ENCODE data around the gene ROBO4. TPM values are rescaled to one million over a fixed set of nuclear protein-coding genes. Genes with fewer than 3 reads are reported as not detected.
A peak's percentile ranks its signal among the peaks of the same experiment; 100 is the strongest.

The ROBO4 gene
- total RNA-seq, result not detected

DNA sequence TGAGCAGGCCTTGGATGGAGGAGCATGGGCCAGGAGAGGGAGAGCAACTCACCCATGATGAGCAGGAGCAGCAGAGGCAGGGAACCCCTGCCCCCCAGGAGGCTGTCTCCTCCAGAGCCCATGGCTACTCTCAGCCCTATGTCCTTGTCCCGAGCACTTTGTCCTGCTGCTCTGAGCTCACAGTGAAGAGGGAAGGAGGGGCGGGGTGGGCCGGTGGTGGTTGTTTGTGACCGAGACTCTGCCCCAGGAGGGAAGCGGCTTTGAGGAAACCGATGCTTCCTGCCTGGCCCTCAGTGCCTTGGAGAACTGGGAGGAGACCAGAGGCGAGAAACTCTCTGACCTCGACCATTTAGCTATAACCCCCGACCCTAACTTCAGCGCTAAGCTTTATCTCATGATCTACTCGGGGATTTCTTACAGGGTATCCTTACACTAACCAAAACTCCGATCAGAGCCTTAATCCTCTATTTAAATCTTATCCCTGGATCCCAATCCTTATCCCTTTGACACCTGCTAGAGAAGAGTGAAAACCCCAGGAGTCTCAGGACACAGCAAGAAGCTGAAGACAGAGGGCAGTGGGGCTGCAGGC lies at the start of gene ROBO4:
Gene ROBO4 (minus strand): TSS at position 192 of the 589 bp plus-strand sequence. CDS start 70 bp downstream, at position 122.
- Mint-ChIP-seq H3K36me3 (ENCODE audit: low read depth) (no peaks in the 10 kb centered on the region), H3K27me3 (peaks cover 14% of the 10 kb centered on the region), H3K27ac (peak within 1 kb of the TSS; percentile 31), H3K9me3 (no peaks in the 10 kb centered on the region), H3K4me1 (no peaks in the 10 kb centered on the region), H3K4me3 (no peak within 1 kb of the TSS)
- no peak for ATAC-seq (replicated peaks)

DNA sequence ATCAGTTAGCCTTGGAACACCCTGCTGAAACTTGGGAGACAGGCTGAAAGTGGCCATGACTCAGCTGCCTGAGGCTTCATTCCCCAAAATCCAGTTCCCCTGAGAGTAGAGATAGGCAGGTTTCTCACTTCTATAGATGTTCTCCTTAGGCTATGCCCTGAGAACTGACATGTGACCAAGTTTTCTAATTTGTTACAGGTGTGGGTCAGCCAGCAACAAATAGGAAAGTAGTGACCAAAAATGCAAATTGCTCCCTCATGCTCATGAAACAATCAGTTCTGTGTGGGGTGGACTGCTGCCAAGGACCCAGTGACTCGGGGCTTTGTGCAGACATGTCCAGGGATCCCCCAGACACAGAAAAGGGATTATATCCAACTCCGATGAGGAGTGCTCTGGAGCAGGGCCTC lies 49.1 kb upstream of the ROBO4 start:
- ATAC-seq (replicated peaks), result no peak
- H3K4me1 Mint-ChIP-seq, result no peaks in the 10 kb centered on the region
- no peaks in the 10 kb centered on the region for H3K36me3 Mint-ChIP-seq (ENCODE audit: low read depth)
- no peak overlapping the region for H3K4me3 Mint-ChIP-seq
- no peaks in the 10 kb centered on the region for H3K27me3 Mint-ChIP-seq
- H3K9me3 Mint-ChIP-seq, result peaks cover 4% of the 10 kb centered on the region
- no peak overlapping the region for H3K27ac Mint-ChIP-seq

DNA sequence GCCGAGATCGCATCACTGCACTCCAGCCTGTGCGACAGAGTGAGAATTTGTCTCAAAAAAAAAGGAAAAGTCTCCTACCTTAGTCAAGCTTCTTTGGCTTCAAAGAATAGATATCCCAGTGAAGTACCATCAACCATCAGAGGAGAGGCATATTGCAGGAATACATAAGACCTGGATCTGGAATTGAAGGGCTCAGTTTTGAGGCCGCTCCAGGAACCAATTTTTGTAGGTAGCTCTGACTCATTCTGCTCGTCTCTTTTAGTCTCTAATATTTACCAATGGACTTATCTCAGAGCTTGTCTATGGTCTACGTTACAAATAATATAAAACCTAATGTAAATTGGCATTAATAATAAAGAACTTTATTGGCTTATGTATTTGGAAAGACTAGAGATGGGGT lies 48.2 kb upstream of the ROBO4 start:
- H3K9me3 Mint-ChIP-seq, result peaks cover 4% of the 10 kb centered on the region
- H3K4me3 Mint-ChIP-seq, result no peak overlapping the region
- H3K27me3 Mint-ChIP-seq, result peaks cover 3% of the 10 kb centered on the region
- no peak overlapping the region for H3K27ac Mint-ChIP-seq
- H3K4me1 Mint-ChIP-seq, result no peaks in the 10 kb centered on the region
- H3K36me3 Mint-ChIP-seq (ENCODE audit: low read depth), result no peaks in the 10 kb centered on the region
- no peak for ATAC-seq (replicated peaks)

DNA sequence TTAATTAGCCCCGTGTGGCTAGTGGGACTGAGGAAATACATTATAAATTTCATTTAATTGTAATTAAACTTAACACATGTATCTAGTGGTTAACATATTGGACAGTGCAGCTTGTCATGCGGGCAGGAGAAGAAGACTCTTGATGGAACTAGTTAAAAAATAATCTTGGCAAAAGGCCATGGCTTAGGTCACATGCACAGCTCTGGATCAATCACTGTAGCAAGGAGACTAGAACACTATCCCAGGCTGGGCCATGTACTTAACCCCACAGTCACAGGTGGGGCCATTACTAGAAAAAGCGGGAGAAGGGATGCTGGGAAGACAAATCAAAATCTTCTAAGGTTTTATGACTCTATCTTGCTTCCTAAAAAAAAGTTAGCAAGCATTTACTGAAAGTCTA lies 46.9 kb upstream of the ROBO4 start:
- H3K4me1 Mint-ChIP-seq, result no peaks in the 10 kb centered on the region
- ATAC-seq (replicated peaks), result no peak
- peaks cover 4% of the 10 kb centered on the region for H3K9me3 Mint-ChIP-seq
- no peak overlapping the region for H3K4me3 Mint-ChIP-seq
- no peak overlapping the region for H3K27ac Mint-ChIP-seq
- peaks cover 3% of the 10 kb centered on the region for H3K27me3 Mint-ChIP-seq
- no peaks in the 10 kb centered on the region for H3K36me3 Mint-ChIP-seq (ENCODE audit: low read depth)

DNA sequence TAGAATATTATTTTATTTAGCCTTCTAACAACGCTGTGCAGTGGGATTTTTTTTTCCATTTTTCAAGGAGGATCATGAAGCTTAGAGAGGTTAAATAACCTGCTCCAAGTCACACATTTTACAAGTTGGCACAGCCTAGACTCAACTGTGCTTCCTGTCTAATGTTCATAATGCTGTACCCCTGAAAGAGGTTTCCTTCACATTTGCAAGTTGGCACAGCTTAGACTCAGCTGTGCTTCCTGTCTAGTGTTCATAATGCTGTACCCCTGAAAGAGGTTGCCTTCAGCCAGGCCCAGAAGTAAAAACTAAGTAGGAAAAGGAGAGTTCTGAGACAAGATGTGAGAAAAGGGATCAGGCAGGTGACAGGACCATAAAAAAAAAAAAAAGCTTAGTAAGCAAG lies 46.1 kb upstream of the ROBO4 start:
- no peak overlapping the region for H3K4me3 Mint-ChIP-seq
- no peaks in the 10 kb centered on the region for H3K36me3 Mint-ChIP-seq (ENCODE audit: low read depth)
- peaks cover 3% of the 10 kb centered on the region for H3K9me3 Mint-ChIP-seq
- peaks cover 3% of the 10 kb centered on the region for H3K27me3 Mint-ChIP-seq
- H3K4me1 Mint-ChIP-seq, result no peaks in the 10 kb centered on the region
- ATAC-seq (replicated peaks), result no peak
- H3K27ac Mint-ChIP-seq, result no peak overlapping the region

DNA sequence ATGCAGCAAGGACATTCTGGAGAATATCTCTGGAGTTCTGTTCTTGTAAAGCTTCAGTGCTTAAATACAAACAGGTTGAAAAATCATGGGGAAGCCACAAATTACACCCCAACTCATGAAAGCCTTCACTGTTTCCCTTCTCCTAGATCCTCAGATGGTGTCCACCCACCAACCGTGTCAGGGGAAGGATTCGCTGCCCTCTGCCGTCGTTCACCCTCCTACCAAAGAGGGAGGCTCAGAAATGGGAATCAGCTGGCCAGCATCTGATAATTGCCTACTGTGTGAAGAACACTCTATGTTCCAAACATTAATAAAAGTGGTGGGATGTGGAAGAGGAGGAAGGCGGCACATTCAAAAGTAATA lies 45.6 kb upstream of the ROBO4 start:
- no peak for ATAC-seq (replicated peaks)
- H3K27me3 Mint-ChIP-seq, result peaks cover 3% of the 10 kb centered on the region
- H3K4me3 Mint-ChIP-seq, result no peak overlapping the region
- no peaks in the 10 kb centered on the region for H3K36me3 Mint-ChIP-seq (ENCODE audit: low read depth)
- no peaks in the 10 kb centered on the region for H3K9me3 Mint-ChIP-seq
- no peak overlapping the region for H3K27ac Mint-ChIP-seq
- no peaks in the 10 kb centered on the region for H3K4me1 Mint-ChIP-seq

DNA sequence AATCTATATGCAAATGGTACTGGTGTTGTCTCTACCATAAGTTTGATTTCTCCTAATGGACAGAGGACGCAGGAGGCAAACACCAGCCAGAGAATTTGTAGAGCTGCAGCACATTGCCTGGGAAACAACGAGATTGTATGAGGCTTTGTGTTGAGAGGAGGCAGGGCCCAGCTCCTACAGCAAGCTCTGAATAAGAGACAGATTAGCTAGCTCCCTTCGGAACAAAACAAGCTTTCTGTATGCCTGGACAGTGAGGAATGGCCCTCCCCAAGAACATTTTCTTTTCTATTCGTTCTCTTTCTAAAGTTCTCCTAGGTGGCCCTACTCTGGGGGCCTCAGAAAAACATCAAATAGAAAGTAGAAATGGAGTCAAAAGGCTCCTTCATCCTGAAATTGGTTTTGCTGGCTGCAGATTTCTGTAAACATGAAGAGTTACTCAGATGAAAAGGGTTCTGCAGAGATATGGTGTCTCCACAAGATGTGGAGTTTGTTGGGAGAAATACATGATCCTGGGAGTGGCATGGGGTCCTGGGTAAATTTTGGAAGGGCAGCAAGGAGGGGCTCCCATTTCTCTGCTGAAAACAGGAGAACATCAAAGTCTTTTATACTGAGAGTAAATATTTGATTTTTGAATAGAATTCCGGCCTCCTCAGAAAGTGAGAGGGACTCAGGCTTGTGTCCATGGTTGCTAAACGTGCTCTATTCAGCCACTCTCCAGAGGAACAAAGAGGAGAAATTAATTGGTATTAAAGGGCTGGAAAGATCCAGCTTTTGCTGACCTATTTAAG lies 45.0 kb upstream of the ROBO4 start:
- H3K4me1 Mint-ChIP-seq, result no peaks in the 10 kb centered on the region
- H3K4me3 Mint-ChIP-seq, result no peak overlapping the region
- no peaks in the 10 kb centered on the region for H3K36me3 Mint-ChIP-seq (ENCODE audit: low read depth)
- peak overlapping the region; percentile 19 for H3K27ac Mint-ChIP-seq
- no peaks in the 10 kb centered on the region for H3K9me3 Mint-ChIP-seq
- ATAC-seq (replicated peaks), result no peak
- peaks cover 3% of the 10 kb centered on the region for H3K27me3 Mint-ChIP-seq

DNA sequence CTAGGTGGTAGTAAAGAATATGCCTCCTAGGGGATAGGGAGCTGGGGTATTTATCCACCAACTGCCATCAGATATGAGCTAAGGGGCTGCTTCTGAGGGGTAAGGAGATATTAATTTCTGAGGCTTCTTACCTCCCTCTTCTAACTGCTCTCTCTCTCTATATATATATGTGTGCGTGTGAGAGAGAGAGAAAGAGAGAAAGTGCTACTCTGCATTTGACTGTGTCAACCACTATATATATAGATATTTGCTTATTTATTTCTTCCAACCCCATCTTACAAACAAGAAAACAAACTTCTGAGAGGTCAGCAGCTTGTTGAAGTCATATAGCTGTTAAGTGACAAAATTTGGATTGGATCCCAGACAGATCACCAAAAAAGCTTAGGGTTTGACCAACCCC lies 44.0 kb upstream of the ROBO4 start:
- ATAC-seq (replicated peaks), result no peak
- H3K27ac Mint-ChIP-seq, result no peak overlapping the region
- no peaks in the 10 kb centered on the region for H3K4me1 Mint-ChIP-seq
- peaks cover 3% of the 10 kb centered on the region for H3K27me3 Mint-ChIP-seq
- no peaks in the 10 kb centered on the region for H3K9me3 Mint-ChIP-seq
- H3K4me3 Mint-ChIP-seq, result no peak overlapping the region
- H3K36me3 Mint-ChIP-seq (ENCODE audit: low read depth), result no peaks in the 10 kb centered on the region

DNA sequence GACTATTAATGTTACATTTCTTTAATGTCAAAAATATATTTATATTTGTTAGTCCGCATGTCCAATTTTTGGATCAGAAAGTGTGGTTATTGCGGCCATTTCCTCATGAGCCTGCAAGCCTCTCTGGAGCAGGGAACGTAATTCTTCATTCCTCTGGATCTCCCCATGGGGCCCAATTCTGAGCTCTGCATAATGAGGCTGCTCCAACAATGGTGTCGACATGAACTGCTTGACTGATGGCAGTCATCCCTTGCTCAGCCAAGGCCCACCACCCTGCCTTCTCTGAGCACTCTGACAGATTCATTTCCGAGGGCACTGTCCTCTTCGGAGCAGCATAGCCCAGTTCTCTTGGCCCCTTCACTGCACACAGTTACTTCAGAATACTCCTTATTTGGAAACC lies 41.3 kb upstream of the ROBO4 start:
- no peak for ATAC-seq (replicated peaks)
- Mint-ChIP-seq H3K4me3 (no peak overlapping the region), H3K36me3 (ENCODE audit: low read depth) (no peaks in the 10 kb centered on the region)

DNA sequence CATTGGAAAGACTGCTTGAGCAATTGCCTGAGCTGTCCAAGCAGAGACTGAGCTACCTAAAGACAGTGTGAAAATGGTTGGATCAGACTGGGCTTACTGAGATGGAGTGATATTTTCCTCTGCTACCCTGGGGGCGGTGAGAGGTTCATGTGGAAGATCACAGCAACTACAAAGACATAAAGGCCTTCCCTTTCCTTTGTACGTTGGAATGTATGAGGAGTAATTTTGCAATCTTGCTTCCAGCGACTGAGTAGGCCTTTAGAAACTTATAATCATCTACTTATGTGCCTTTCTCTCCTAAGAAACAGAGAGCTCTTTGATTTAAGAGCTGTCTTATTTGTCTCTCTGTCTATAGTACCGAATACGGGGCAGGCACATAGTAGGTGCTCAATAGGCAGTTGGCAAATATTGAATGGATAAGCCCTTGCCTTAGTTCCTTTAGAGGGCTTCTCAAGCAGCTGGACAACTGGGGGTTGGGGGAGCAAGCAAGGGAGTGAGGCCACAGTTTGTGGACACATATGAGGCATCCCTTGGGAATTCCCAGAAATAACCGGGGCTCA lies 40.6 kb upstream of the ROBO4 start:
- Mint-ChIP-seq H3K4me3 (no peak overlapping the region), H3K36me3 (ENCODE audit: low read depth) (no peaks in the 10 kb centered on the region), H3K9me3 (no peaks in the 10 kb centered on the region), H3K27me3 (peaks cover 8% of the 10 kb centered on the region), H3K4me1 (no peaks in the 10 kb centered on the region), H3K27ac (no peak overlapping the region)
- ATAC-seq (replicated peaks), result no peak

More for the DNA sequence above, 41.3 kb upstream of the ROBO4 start:
- Mint-ChIP-seq H3K4me1 (no peaks in the 10 kb centered on the region), H3K27ac (no peak overlapping the region), H3K9me3 (no peaks in the 10 kb centered on the region), H3K27me3 (peaks cover 8% of the 10 kb centered on the region)

DNA sequence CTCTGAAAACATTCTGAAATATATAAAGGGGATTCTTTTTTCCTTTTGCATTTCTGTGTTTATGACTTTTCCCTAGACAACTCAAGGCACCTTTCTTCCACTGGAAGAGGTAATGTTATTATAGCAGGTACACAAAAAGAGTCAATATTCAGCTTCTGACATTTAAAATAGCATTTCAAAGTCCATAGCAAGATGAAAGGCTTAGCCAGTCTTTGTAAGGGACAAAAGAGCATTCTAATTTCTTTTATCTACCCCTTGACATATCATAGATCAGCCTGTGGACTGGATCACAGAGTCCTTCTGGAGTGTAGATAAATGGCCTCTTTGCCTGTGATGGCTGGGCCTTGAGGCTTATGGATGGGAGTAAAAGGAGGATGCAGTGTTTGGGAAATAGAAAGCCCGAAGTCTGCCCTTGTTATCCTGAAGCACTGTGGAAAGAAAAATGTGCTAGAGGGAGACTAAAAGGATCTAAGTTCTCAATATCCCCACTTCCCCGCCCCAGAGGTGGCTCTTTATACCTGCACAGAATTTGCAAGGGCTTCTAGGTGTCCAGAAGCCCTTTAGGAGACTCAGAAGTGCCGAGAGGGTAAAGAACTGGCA lies 39.8 kb upstream of the ROBO4 start:
- Mint-ChIP-seq H3K4me3 (no peak overlapping the region), H3K27me3 (peaks cover 8% of the 10 kb centered on the region), H3K4me1 (no peaks in the 10 kb centered on the region), H3K36me3 (ENCODE audit: low read depth) (no peaks in the 10 kb centered on the region), H3K9me3 (no peaks in the 10 kb centered on the region), H3K27ac (no peak overlapping the region)
- ATAC-seq (replicated peaks), result no peak

DNA sequence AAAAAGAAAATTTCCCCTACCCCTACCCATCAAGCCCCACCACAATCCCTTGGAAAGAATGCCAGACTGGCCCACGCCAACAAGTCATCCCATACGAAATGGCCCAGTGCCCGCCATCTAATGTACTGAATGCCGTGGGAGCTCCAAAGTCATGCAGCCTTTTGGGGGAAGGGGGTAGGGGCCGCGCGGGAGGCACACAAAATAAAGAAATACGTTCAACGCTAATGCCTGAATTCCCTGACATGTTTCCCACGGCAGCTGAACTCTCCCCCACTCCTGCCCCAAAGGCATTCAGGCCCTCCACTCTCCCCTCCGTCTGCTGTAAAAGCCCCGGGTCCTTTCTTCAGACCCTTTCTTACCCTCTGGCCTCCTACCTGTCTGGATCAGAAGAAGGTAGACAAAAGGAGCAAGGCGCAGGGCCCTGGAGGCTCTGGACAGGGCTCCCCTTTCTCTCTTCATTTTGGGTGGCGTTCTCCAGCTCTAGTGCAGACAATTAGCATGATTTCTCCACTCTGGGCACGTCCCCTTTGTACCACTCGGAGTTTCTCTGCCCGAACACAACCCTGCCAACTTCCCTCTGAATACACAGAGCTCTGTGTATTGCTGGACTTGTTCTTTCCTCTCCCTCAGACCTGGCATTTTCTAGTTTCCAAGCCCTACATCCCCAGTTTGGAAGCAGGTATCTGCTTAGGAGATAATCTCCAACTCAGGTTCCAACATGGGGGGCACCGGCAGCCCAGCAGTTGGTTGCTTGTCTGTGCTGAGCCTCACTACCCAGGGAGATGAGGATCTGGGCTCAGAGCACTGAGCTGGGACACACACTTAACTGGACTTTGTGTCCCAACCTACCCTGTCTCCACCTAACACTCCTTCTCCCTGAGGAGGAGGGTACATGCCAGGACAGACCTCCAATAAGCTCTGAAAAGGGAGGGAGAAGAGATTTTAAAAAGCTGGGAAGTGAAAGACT lies 38.2 kb upstream of the ROBO4 start, which contains the start of gene HEPACAM:
Gene HEPACAM (minus strand): TSS at position 500 of the 967 bp plus-strand sequence. CDS start 41 bp downstream, at position 459.
- Mint-ChIP-seq H3K27me3 (peaks cover 5% of the 10 kb centered on the region), H3K4me1 (peaks cover 1% of the 10 kb centered on the region), H3K36me3 (ENCODE audit: low read depth) (no peaks in the 10 kb centered on the region), H3K9me3 (no peaks in the 10 kb centered on the region), H3K4me3 (no peak within 1 kb of the TSS), H3K27ac (no peak within 1 kb of the TSS)
- no peak for ATAC-seq (replicated peaks)

DNA sequence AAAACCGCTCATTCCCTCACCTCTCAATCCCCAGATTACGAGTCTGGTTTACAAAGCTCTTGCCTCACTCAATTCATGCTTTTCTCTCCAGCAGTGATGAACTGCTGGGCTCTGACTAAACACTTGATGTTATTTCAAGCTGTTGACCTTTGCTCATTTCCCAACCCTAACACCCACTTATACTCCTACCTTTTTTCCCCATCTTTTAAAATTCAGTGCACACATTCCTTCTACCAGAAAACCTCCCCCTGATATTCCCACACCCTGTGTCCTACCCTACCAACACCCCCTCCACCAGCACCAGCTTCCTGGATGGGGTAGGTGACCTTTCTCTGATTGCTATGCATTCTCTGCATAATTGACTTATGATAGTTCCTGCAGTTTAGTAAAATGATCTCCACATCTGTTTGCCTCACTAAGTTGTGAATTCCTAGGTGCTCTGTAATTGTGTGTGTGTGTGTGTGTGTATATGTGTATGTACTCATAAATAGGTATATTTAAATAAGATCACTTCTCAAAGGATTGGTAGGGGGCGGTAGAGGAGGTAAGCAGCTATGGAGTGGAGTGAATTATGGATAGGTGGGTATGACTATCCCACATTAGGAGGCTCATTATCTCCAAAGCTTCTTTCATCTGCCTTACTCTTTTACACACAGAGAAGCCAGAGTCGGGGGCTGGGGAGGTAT lies 37.3 kb upstream of the ROBO4 start:
- Mint-ChIP-seq H3K36me3 (ENCODE audit: low read depth) (no peaks in the 10 kb centered on the region), H3K9me3 (no peaks in the 10 kb centered on the region), H3K27me3 (peaks cover 5% of the 10 kb centered on the region), H3K4me3 (no peak overlapping the region), H3K4me1 (peaks cover 4% of the 10 kb centered on the region), H3K27ac (no peak overlapping the region)
- ATAC-seq (replicated peaks), result no peak

Data from activated T-helper 17 cell treated with anti-CD3 and anti-CD28 coated beads, Interleukin-2, amount 50 U/mL, for 72 hours (primary cell).